ENCODE measurements around the gene MT1X.
"Not testable (repeated sequence)": the region's sequence is repeated elsewhere in the genome, so short reads cannot be mapped to it uniquely, and the experiment has no call there.

Gene MT1X

GRCh38 chr16:56657555-56658326, 24.5 kb upstream of the MT1X start, which contains the start of gene MT1F:
TSS of gene MT1F (plus strand) at chr16:56657959. CDS start at chr16:56658059, 100 bp downstream.
- peak; percentile 42 for DNase-seq

GRCh38 chr16:56658327-56658875, 23.9 kb upstream of the MT1X start:
- DNase-seq = no peak

GRCh38 chr16:56662357-56663354, 19.6 kb upstream of the MT1X start:
- DNase-seq = no peak

DNA sequence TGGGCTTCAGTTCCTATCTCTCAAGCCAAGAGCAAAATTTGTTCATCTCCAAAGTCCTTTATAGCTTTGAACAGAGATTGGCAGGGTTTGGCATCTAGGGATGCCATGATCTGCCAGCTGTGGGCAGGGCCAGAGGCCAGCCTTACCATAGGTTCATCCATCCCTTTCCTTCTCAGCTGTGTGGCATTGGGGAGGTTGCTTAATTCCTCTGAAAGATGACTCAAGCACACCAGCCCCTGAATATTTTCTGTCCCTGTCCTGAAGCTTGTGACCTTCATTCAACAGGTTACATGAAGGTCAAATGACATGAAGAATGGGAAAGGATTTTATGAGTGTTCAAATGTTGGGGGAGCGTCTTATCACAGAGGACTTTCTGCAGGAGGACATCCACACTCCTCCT, 17.8 kb upstream of the MT1X start:
- no peak for DNase-seq

DNA sequence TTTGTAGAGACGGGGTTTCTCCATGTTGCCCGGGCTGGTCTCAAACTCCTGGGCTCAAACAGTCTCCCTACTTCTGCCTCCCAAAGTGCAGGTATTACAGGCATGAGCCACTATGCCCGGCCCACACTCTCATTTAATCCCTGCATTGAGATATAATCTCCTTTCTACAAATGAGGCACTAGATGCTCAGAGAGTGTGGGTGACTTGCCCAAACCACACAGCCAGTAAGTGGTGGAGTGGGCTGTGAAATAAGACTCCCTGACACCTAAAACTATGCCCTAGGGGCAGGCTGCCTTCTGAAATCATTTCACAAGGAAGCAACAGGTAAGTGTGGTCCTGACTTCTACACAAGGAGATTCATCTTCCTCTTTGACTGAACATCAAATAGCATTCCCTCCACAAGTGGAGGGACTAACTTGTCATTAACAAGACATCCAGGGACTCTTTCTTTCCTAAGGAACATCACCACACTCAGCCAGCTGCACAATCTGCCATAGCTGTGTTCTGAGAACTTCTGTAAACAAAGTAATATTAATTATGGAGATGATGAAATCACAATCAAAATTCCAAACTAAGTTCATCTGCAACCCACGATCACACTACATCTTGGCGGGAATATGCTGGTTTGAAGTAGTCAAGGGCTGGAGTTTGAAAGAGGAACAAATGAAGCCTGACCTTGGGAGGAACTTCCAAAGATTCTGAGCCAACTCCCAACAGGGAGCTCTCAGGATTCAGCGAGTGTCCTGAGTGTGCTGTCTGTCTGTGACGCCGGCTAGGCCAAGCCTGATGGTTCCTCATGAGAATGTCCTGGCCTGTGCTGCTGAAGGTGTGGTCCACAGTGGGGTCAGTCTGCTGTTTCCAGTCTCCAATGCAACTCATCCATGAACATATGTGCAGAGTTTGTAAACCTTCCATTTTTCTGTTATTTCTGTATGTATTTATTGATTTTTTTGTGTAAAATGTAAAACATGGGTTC, 16.7 kb upstream of the MT1X start:
- not testable (repeated sequence) for DNase-seq

- DNase-seq = no peak
Measured at GRCh38 chr16:56667581-56668571, 14.4 kb upstream of the MT1X start, which contains the start of gene MT1G. TSS of gene MT1G (minus strand) at chr16:56668065. CDS start at chr16:56667993, 72 bp downstream.

DNA sequence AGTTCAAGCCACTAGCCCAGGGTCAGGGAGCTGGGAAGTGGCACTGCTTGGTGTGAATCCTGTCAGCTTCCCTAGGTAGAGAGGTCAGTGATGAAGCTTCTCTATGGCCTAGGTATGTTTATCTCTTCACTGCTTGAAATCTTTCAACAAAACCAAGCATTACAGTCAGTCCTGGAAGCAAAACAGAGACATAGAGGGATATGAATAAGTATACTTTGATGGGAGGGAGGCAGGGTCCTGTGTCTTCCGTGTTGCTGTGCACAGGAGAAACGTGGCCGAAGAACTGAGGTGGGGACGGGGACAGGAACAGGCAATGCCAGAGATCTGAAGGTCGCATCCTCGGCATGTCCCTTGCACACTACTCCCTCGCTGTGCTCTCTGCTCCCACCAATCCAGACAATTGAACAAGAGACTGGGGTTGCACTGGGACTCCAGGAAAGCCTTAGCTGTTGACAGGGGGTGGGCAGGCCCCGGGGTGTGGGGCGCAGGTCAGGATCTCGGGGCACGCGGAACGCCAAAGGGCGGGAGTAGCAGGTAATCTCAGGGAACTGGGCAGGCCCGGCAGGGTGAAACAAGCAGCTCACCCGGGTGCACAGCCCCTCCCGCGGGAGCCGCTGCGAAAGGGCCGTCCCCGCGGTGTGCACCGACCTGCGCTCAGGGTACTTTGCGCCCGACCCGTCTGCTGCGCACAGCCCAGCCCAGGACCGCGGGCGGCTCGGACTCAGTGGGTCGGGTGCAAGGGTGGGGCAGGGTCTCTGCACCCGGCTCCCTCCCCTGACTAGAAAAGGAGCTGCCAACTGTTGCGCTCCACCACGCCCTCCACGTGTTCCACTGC, 13.0 kb upstream of the MT1X start, which contains the start of gene MT1H:
TSS of gene MT1H (plus strand) at position 810 of the 835 bp plus-strand sequence. CDS start 71 bp downstream, outside the sequence.
- no peak for DNase-seq

DNA sequence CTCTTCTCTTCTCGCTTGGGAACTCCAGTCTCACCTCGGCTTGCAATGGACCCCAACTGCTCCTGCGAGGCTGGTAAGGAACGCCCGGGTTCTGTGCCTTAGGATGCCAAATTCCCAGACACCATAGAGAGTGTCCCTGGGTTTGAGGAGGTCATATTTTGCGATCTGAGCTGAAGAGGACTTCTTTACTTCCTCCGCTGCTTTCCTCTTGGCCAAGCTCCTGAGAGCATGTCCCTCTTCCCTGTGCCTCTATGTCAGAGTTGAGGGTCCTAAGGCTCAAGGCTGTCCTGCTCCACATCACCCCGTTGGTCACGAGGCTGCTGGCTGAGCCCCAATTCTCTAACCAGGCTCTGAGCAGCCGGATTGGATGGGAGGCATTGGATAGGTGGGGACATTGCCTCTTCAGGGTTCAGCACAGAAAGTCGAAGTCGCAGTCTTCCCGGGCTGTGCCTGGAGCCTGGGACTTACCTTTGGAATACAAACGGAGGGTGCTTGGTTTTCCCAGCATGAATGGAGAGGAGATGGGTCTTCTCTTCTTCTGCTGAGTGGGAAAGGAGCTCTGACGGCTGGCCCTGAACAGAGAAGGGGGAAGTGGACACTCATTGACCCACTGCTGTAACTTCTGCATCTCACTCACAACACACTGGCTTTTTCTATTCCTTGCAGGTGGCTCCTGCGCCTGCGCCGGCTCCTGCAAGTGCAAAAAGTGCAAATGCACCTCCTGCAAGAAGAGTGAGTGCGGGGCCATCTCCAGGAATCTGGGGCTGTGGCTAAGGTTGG, 12.2 kb upstream of the MT1X start:
- DNase-seq = no peak

DNA sequence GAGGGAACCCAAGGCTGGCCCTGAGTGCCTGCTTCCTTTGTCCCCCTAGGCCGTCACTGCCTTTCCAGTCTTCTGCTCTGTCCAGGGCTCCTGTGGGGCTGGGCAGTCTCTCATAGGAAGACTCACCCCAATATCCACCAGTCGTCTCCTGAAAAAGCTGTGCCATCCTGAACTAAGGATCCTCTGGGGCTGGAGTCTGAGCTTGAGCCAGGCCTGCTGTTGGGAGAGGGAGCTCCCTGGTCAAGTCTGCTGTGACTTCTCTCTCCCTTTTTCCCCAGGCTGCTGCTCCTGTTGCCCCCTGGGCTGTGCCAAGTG, 11.7 kb upstream of the MT1X start:
- no peak for DNase-seq

GRCh38 chr16:56671691-56672090, 10.6 kb upstream of the MT1X start:
- not testable (repeated sequence) for DNase-seq

GRCh38 chr16:56672171-56672570, 10.1 kb upstream of the MT1X start:
- DNase-seq = not testable (repeated sequence)

DNA sequence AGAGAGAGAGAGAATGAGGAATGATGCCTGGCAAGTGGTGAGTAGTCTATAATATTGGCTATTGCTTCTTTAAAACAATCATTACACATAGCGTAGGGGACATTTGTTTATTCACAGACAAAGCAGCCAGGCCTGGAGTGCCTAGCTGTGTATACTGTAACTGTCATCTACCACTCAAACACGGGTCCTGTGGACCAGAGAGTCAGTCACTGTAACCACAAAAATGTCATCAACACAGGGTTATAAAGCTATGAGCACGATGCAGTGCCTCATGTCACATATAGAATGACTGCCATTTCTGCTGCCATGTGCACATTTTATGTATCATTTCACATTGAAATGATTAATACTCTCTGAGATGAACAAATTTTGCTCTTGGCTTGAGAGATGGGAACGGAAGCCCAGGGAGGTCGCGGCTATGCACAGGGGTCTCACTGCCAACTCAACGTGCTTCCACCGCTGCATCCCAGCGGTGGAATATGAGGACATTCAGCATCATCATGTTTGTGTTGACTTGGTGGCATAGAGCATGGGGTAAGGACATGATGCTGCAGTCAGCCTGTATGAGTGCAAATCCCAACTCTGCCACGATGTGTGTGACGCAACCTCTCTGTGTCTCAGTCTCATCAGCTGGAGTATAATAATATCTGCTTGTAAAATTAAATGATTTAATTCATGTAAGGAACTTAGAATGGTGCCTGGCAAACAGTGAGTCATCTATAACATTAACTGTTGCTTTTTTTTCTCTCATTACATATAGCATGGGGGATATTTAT, 9.3 kb upstream of the MT1X start:
- no peak for DNase-seq

DNA sequence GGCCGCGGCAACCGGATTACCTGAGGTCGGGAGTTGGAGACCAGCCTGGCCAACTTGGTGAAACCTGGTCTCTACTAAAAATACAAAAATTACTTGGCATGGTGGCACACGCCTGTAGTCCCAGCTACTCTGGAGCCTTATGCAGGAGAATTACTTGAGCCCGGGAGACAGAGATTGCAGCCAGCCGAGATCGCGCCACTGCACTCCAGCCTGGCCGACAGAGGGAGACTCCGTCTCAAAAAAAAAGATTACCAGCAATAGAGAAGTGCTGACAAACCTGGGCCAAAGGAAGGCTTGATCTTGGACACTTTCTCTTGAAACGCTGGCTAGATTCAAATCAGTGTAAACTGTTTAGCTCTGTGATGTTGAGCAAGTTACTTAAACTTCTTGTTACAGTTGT, 8.3 kb upstream of the MT1X start:
- DNase-seq = peak; percentile 56

DNA sequence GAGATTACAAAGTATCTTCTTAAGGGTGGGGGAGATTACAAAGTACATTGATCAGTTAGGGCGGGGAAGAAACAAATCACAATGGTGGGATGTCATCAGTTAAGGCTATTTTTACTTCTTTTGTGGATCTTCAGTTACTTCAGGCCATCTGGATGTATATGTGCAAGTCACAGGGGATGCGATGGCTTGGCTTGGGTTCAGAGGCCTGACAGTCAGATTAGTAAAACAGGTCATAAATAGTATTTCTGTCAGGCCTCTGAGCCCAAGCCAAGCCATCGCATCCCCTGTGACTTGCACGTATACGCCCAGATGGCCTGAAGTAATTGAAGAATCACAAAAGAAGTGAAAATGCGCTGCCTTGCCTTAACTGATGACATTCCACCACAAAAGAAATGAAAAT, 7.7 kb upstream of the MT1X start:
- DNase-seq = not testable (repeated sequence)

DNA sequence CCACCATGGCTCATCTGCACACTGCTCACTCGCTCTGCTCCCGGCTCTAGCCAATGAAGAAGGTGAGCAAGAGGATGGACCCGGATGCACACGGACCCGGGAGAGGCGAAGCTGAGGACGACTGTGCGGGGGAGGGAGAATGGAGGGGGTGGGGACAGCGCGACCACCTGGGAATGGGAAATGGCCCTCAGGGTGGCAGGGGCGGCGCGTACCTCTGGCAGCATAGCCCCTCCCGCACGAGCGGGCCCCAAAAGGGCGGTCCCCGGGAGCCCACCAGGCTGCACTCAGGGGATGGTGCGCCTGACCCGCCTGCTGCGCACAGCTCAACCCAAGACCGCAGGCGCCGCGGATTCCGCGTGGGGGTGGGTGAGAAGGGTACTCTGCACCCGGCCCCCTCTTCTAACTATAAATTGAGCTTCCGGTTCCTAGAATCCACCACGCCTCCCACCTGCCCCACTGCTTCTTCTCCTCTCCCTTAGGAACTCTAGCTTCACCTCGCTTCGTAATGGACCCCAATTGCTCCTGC, 6.5 kb upstream of the MT1X start:
- peak; percentile 13 for DNase-seq

DNA sequence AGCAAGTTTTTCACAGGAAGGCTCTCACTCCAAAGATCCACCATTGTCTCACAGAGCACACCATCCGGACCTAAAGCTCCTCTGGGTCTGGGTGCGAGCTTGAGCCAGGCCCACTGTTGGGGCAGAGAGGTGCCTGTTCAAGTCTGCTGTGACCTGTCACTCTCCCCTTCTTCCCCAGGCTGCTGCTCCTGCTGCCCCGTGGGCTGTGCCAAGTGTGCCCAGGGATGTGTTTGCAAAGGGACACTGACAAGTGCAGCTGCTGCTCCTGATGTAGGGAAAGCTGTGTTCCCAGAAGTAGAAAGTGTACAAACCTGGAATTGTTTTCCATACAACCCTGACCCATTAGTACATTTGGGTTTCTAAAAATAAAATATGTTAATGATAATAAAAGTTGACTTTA, 4.8 kb upstream of the MT1X start:
- DNase-seq = no peak

DNA sequence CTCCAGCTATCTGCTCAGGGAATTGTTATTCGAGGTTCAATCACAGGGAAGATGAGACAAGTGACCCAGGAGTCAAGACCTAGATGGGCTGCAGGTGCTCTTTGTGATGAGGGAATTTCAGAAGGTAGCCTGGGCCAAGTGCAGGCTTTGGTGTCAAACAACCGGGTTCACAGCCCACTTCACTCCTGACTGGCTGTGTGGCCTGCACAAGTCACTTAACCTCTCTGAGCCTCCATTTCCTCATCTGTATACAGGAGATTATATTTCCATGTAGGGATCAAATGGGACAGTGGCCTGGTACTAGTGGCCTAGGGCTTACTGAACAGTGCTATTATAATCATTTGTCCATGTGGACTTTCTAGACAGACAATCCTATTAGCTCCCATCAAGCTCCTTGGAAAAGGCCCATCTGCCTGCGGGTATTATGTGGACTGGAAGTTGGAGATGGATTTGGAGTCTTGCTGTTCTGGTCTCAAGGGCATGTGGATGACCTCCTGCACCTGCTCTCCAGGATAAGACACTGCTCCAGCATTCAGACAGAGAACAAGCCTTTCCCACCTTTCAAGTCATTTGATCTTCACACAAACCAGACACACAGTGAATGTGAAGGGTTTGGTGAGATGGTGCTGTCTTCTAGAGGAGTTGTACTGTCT, 3.1 kb upstream of the MT1X start:
- DNase-seq = no peak

Measured in OCI-M1 (cell line).